Measurements from ENCODE around the gene DLG4. TPM values are rescaled to one million over a fixed set of nuclear protein-coding genes. Genes with fewer than 3 reads are reported as not detected.

DLG4 gene
- total and polyA plus RNA-seq, 2 donors (not counting 3 experiments of a cell fraction or from before 2014, with no cell fraction given): 14.9 to 34.6 TPM

GRCh38 chr17:7229504-7229903 is 9.9 kb upstream of the DLG4 start:
- no peak overlapping the region for H3K9ac ChIP-seq (replicated peaks; ENCODE audit: extremely low read depth, insufficient read depth, low read length)
- FAIRE-seq: no peak
- BruUV-seq (replicated peaks): no TSS peak
- intact Hi-C loops (cut with micrococcal nuclease) (no loop called here), dilution Hi-C loops (cut with MboI; ENCODE audit: extremely low pct_ligation_motif_present, low sequenced_read_pairs) (no loop called here)
- no peak overlapping the region for H3K4me3 ChIP-seq (replicated peaks in 1 of 3; ENCODE audit: insufficient read depth in 1 of 3, low read depth in 1 of 3, low read length in 3 of 3)
- H3K27ac ChIP-seq (ENCODE audit: insufficient read depth, low read depth, low read length): no peak overlapping the region
- CTCF ChIA-PET: interaction anchor here (0.9 kb wide), 1 partner anchor 9 kb away, joined by 3 read pairs; no protein-coding TSS in a partner anchor
- H3K9me1 ChIP-seq (replicated peaks; ENCODE audit: control insufficient read depth, extremely low read depth, insufficient read depth, low read length): no peaks in the 10 kb centered on the region
- H3K27me3 ChIP-seq (ENCODE audit: control insufficient read depth in 2 of 2, insufficient read depth in 2 of 2, low read length in 2 of 2): no peaks in the 10 kb centered on the region
- TF ChIP-seq, protein P1, sequence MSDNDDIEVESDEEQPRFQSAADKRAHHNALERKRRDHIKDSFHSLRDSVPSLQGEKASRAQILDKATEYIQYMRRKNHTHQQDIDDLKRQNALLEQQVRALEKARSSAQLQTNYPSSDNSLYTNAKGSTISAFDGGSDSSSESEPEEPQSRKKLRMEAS (IDR thresholded peaks at IDR 0.05; ENCODE audit: insufficient read depth, insufficient read length): no peak
- H3K4me2 ChIP-seq (ENCODE audit: insufficient read depth, low read length): no peak overlapping the region
- H3K4me1 ChIP-seq (ENCODE audit: control insufficient read depth, extremely low read depth, insufficient read depth, low read length): no peaks in the 10 kb centered on the region
- H4K20me1 ChIP-seq (replicated peaks; ENCODE audit: control insufficient read depth, extremely low read depth, insufficient read depth, low read length): peaks cover 4% of the 10 kb centered on the region
- no peak for DNase-seq (ENCODE audit: low read depth, low spot score)
- peaks cover 37% of the 10 kb centered on the region for H3K79me2 ChIP-seq (ENCODE audit: control insufficient read depth, insufficient read depth, low read length)
- H3K36me3 ChIP-seq (ENCODE audit: control insufficient read depth in 2 of 2, extremely low read depth in 1 of 2, insufficient read depth in 2 of 2, low read length in 2 of 2): peaks cover 12 to 32% of the 10 kb centered on the region in 2 experiments
- no peak overlapping the region for H2AFZ ChIP-seq (ENCODE audit: low read depth, low read length)
- POLR2A ChIA-PET: no interaction called here
- no peaks in the 10 kb centered on the region for H3K9me3 ChIP-seq (replicated peaks; ENCODE audit: control insufficient read depth, insufficient read depth, low read length)

DNA sequence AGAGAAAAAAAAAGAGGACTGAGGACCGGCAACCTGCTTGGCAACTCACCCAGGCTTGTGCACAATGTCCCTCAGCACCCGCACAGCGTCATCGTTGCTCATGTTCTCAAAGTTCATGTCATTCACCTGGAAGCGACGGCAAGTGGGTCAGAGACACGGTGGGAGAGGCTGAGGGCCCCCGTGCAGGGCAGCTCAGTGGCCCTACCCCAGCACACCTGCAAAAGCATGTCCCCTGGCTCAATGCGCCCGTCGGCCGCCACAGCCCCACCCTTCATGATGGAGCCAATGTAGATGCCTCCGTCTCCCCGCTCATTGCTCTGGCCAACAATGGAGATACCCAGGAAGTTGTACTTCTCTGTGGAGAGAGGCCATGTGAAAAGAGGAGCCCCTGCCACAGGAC is 9.3 kb upstream of the DLG4 start:
- H3K79me2 ChIP-seq (ENCODE audit: control insufficient read depth, insufficient read depth, low read length): peaks cover 36% of the 10 kb centered on the region
- no peaks in the 10 kb centered on the region for H3K4me1 ChIP-seq (ENCODE audit: control insufficient read depth, extremely low read depth, insufficient read depth, low read length)
- no peak overlapping the region for H3K4me2 ChIP-seq (ENCODE audit: insufficient read depth, low read length)
- H3K9ac ChIP-seq (replicated peaks; ENCODE audit: extremely low read depth, insufficient read depth, low read length): no peak overlapping the region
- CTCF ChIA-PET: no interaction called here
- peaks cover 12 to 37% of the 10 kb centered on the region in 2 experiments for H3K36me3 ChIP-seq (ENCODE audit: control insufficient read depth in 2 of 2, extremely low read depth in 1 of 2, insufficient read depth in 2 of 2, low read length in 2 of 2)
- DNase-seq (ENCODE audit: low read depth, low spot score) (no peak), FAIRE-seq (no peak)
- H3K27ac ChIP-seq (ENCODE audit: insufficient read depth, low read depth, low read length): no peak overlapping the region
- H3K9me3 ChIP-seq (replicated peaks; ENCODE audit: control insufficient read depth, insufficient read depth, low read length): no peaks in the 10 kb centered on the region
- TF ChIP-seq, protein P1 (IDR thresholded peaks at IDR 0.05; ENCODE audit: insufficient read depth, insufficient read length): no peak
- TF ChIP-seq GATA2 (IDR thresholded peaks at IDR 0.05; ENCODE audit: insufficient read depth, insufficient read length, low read depth, low read length): no peak
- no peaks in the 10 kb centered on the region for H3K27me3 ChIP-seq (ENCODE audit: control insufficient read depth in 2 of 2, insufficient read depth in 2 of 2, low read length in 2 of 2)
- H3K9me1 ChIP-seq (replicated peaks; ENCODE audit: control insufficient read depth, extremely low read depth, insufficient read depth, low read length): no peaks in the 10 kb centered on the region
- BruUV-seq (replicated peaks): no TSS peak
- intact Hi-C loops (cut with micrococcal nuclease) (no loop called here), dilution Hi-C loops (cut with MboI; ENCODE audit: extremely low pct_ligation_motif_present, low sequenced_read_pairs) (no loop called here)
- H3K4me3 ChIP-seq (replicated peaks in 1 of 3; ENCODE audit: insufficient read depth in 1 of 3, low read depth in 1 of 3, low read length in 3 of 3): no peak overlapping the region
- H2AFZ ChIP-seq (ENCODE audit: low read depth, low read length): no peak overlapping the region
- peaks cover 4% of the 10 kb centered on the region for H4K20me1 ChIP-seq (replicated peaks; ENCODE audit: control insufficient read depth, extremely low read depth, insufficient read depth, low read length)
- POLR2A ChIA-PET: no interaction called here

All from endothelial cell of umbilical vein (primary cell).